ENCODE measurements around the gene ROR2. TPM values are rescaled to one million over a fixed set of nuclear protein-coding genes. Genes with fewer than 3 reads are reported as not detected.

The ROR2 gene
- total and polyA plus RNA-seq, 2 of the 13 experiments (the other 11 are each of a cell fraction or from before 2014, with no cell fraction given), result not detected

DNA sequence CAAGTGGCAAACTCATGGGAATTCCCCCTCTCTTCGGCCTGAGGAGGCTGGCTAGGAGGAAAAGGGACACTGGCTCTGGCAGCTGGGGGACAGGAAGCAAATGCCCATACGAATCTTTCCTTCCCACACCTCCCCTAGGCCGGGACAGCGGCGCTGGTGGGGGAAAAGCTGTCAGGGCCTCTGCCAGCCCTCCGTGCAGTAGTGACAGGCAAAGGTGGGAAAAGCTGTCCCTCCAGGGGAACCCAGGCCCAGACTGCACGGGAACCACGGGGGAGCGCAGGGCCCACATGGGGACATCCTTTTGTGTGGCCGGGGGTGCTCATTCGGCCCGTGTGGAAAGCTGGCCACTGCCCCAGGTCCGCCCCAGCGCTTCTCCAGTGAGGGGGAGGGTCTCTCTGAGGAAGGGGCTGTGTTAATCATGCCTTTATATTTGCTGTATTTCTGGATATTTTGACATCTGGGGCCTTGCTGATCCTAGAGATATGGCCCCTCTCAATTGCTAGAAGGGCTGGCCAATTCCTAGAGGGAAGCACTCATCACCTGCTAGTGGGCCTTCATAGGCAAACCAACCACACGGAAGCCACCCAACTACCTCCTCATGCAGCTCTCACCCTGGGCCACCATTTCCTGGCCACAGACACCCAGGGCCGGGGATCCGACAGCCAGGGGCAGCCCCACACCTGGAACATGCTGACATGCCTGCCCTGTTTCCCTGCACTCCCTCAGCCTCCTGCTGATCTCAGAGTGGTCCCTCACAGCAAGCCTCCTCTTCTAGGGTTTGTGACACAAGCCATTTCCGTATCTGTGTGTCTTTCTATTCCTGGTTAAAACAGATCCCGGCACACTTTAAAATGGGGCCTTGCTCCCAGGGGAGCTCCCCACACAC lies 138.8 kb downstream of the ROR2 start:
- in situ Hi-C loops (cut with HindIII; ENCODE audit: extremely low pct_ligation_motif_present, low pct_unique_long_range_greater_than_20kb), result no loop called here
- CTCF ChIA-PET (ENCODE audit: low intra/inter-chr PET ratio, low total read pairs), result no interaction called here
- H3K36me3 ChIP-seq (replicated peaks in 1 of 2; ENCODE audit: control insufficient read depth in 1 of 2, insufficient read depth in 2 of 2, low read length in 2 of 2), result no peaks in the 10 kb centered on the region
- H3K4me3 ChIP-seq (replicated peaks in 1 of 3; ENCODE audit: insufficient read depth in 1 of 3, low read depth in 2 of 3, low read length in 3 of 3), result no peak overlapping the region
- 21% methylated on average over 7 of the region's 19 CpGs for WGBS (ENCODE audit: low lambda C conversion rate)
- H3K9me3 ChIP-seq (ENCODE audit: low read length), result no peaks in the 10 kb centered on the region
- POLR2A ChIA-PET, result no interaction called here
- intact Hi-C loops (cut with micrococcal nuclease; ENCODE audit: unreplicated experiment), result no loop called here
- H3K79me2 ChIP-seq (ENCODE audit: insufficient read depth, low read length), result no peaks in the 10 kb centered on the region
- no peaks in the 10 kb centered on the region for H4K20me1 ChIP-seq (ENCODE audit: insufficient read depth, low read length)
- no peak for ATAC-seq
- TF ChIP-seq ZNF143 (CRISPR knock-in tag; IDR thresholded peaks at IDR 0.05), result no peak
- TF ChIP-seq KLF15 (CRISPR knock-in tag; IDR thresholded peaks at IDR 0.05; ENCODE audit: borderline replicate concordance), result no peak
- TF ChIP-seq, protein P1, sequence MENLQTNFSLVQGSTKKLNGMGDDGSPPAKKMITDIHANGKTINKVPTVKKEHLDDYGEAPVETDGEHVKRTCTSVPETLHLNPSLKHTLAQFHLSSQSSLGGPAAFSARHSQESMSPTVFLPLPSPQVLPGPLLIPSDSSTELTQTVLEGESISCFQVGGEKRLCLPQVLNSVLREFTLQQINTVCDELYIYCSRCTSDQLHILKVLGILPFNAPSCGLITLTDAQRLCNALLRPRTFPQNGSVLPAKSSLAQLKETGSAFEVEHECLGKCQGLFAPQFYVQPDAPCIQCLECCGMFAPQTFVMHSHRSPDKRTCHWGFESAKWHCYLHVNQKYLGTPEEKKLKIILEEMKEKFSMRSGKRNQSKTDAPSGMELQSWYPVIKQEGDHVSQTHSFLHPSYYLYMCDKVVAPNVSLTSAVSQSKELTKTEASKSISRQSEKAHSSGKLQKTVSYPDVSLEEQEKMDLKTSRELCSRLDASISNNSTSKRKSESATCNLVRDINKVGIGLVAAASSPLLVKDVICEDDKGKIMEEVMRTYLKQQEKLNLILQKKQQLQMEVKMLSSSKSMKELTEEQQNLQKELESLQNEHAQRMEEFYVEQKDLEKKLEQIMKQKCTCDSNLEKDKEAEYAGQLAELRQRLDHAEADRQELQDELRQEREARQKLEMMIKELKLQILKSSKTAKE (CRISPR knock-in tag; IDR thresholded peaks at IDR 0.05; ENCODE audit: borderline replicate concordance), result no peak
- no peak for TF ChIP-seq MED8 (CRISPR knock-in tag; IDR thresholded peaks at IDR 0.05; ENCODE audit: insufficient replicate concordance)
- TF ChIP-seq DR1 (CRISPR knock-in tag; IDR thresholded peaks at IDR 0.05), result no peak
- H3K9ac ChIP-seq (ENCODE audit: insufficient read depth, low read depth, low read length), result no peak overlapping the region
- peaks cover 10 to 56% of the 10 kb centered on the region in 2 experiments for H3K27me3 ChIP-seq (ENCODE audit: control insufficient read depth in 1 of 2, insufficient read depth in 2 of 2, low read length in 2 of 2)
- no TSS peak for BruUV-seq (replicated peaks)
- FAIRE-seq, result no peak
- H3K4me1 ChIP-seq (ENCODE audit: insufficient read depth, low read length), result no peaks in the 10 kb centered on the region
- H3K4me2 ChIP-seq (ENCODE audit: low read depth, low read length), result no peak overlapping the region
- no peak overlapping the region for H2AFZ ChIP-seq (ENCODE audit: low read length)
- no peak for DNase-seq (ENCODE audit: low spot score)
- no peak overlapping the region for H3K27ac ChIP-seq (ENCODE audit: extremely low read length, insufficient read depth, low read length)
